HG02885 (cell line): ENCODE results near the gene PGLYRP3.
"Not testable (repeated sequence)": the region's sequence is repeated elsewhere in the genome, so short reads cannot be mapped to it uniquely, and the experiment has no call there.

ENCODE experiments used
- ATAC-seq: cut with Tn5 transposase; IDR thresholded peaks from one replicate; pipeline ENCODE4 v1.9.1; 2021; ENCODE audit warnings: mild to moderate bottlenecking; ENCODE audit not compliant: unreplicated experiment, poor library complexity

PGLYRP3 gene

GRCh38 chr1:153348511-153349362 lies 36.0 kb upstream of the PGLYRP3 start, which contains the start of gene PGLYRP4:
Gene PGLYRP4, minus strand, starts transcription at chr1:153348841. Its CDS starts 909 bp downstream, at chr1:153347932.
- ATAC-seq = no peak

- no peak for ATAC-seq
Observed at GRCh38 chr1:153347856-153348255, 35.1 kb upstream of the PGLYRP3 start.

GRCh38 chr1:153347049-153347448 lies 34.3 kb upstream of the PGLYRP3 start:
- not testable (repeated sequence) for ATAC-seq

GRCh38 chr1:153346077-153346723 lies 33.4 kb upstream of the PGLYRP3 start:
- no peak for ATAC-seq

- no peak for ATAC-seq
Observed at GRCh38 chr1:153345187-153346076, 32.7 kb upstream of the PGLYRP3 start.

GRCh38 chr1:153344718-153345025 lies 31.9 kb upstream of the PGLYRP3 start:
- ATAC-seq = no peak

- no peak for ATAC-seq
Observed at GRCh38 chr1:153343811-153344717, 31.3 kb upstream of the PGLYRP3 start.

GRCh38 chr1:153343040-153343681 lies 30.4 kb upstream of the PGLYRP3 start:
- ATAC-seq = no peak

GRCh38 chr1:153342178-153342577 lies 29.4 kb upstream of the PGLYRP3 start:
- ATAC-seq = no peak

- ATAC-seq = no peak
Observed at GRCh38 chr1:153341431-153341934, 28.7 kb upstream of the PGLYRP3 start.

GRCh38 chr1:153340356-153340755 lies 27.6 kb upstream of the PGLYRP3 start:
- no peak for ATAC-seq

GRCh38 chr1:153339802-153340201 lies 27.1 kb upstream of the PGLYRP3 start:
- no peak for ATAC-seq

- ATAC-seq = no peak
Observed at GRCh38 chr1:153337980-153338853, 25.5 kb upstream of the PGLYRP3 start.

- ATAC-seq = no peak
Observed at GRCh38 chr1:153336650-153337049, 23.9 kb upstream of the PGLYRP3 start.

GRCh38 chr1:153333902-153334301 lies 21.1 kb upstream of the PGLYRP3 start:
- no peak for ATAC-seq

GRCh38 chr1:153324912-153325311 lies 12.2 kb upstream of the PGLYRP3 start:
- ATAC-seq = no peak

- no peak for ATAC-seq
Observed at GRCh38 chr1:153322568-153322967, 9.8 kb upstream of the PGLYRP3 start.

GRCh38 chr1:153318145-153318544 lies 5.4 kb upstream of the PGLYRP3 start:
- ATAC-seq = not testable (repeated sequence)
